GM18502 (cell line): ENCODE results near the gene JARID2.

Experiments used
- ATAC-seq: cut with Tn5 transposase; IDR thresholded peaks from one replicate; pipeline ENCODE4 v1.9.1; 2021; ENCODE audit warnings: mild to moderate bottlenecking; ENCODE audit not compliant: unreplicated experiment, poor library complexity

The JARID2 gene

GRCh38 chr6:15366003-15366535 lies 120.2 kb downstream of the JARID2 start:
- ATAC-seq = no peak

GRCh38 chr6:15366879-15367278 lies 121.0 kb downstream of the JARID2 start:
- ATAC-seq = no peak

GRCh38 chr6:15368186-15368585 lies 122.3 kb downstream of the JARID2 start:
- no peak for ATAC-seq

- no peak for ATAC-seq
These were observed 123.0 kb downstream of the JARID2 start for GRCh38 chr6:15368873-15369272.

GRCh38 chr6:15369838-15370237 lies 124.0 kb downstream of the JARID2 start:
- no peak for ATAC-seq

GRCh38 chr6:15370733-15371671 lies 125.1 kb downstream of the JARID2 start:
- no peak for ATAC-seq

- no peak for ATAC-seq
These were observed 127.1 kb downstream of the JARID2 start for GRCh38 chr6:15372932-15373331.

- no peak for ATAC-seq
These were observed 128.2 kb downstream of the JARID2 start for GRCh38 chr6:15374119-15374518.

- ATAC-seq = no peak
These were observed 129.1 kb downstream of the JARID2 start for GRCh38 chr6:15375018-15375417.

GRCh38 chr6:15375638-15376290 lies 129.9 kb downstream of the JARID2 start:
- ATAC-seq = no peak

GRCh38 chr6:15376900-15377487 lies 131.1 kb downstream of the JARID2 start:
- ATAC-seq = no peak

GRCh38 chr6:15378272-15378671 lies 132.4 kb downstream of the JARID2 start:
- no peak for ATAC-seq

- no peak for ATAC-seq
These were observed 133.0 kb downstream of the JARID2 start for GRCh38 chr6:15378866-15379265.

- no peak for ATAC-seq
These were observed 134.5 kb downstream of the JARID2 start for GRCh38 chr6:15380351-15380750.

- ATAC-seq = no peak
These were observed 136.2 kb downstream of the JARID2 start for GRCh38 chr6:15382089-15382488.

GRCh38 chr6:15382712-15383111 lies 136.8 kb downstream of the JARID2 start:
- no peak for ATAC-seq

GRCh38 chr6:15384901-15385300 lies 139.0 kb downstream of the JARID2 start:
- ATAC-seq = no peak

GRCh38 chr6:15385521-15385920 lies 139.7 kb downstream of the JARID2 start:
- ATAC-seq = no peak

- ATAC-seq = no peak
These were observed 140.4 kb downstream of the JARID2 start for GRCh38 chr6:15386110-15386755.

GRCh38 chr6:15386756-15387112 lies 140.9 kb downstream of the JARID2 start:
- peak; percentile 15 for ATAC-seq

GRCh38 chr6:15387118-15387517 lies 141.2 kb downstream of the JARID2 start:
- peak; percentile 81 for ATAC-seq
